SK-MEL-5 (cell line): ENCODE data around the gene FOXO1. TPM values are rescaled to one million over a fixed set of nuclear protein-coding genes. Genes with fewer than 3 reads are reported as not detected.

Experiments
- DNase-seq: peaks from one replicate; pipeline ENCODE4 v3.0.0-alpha.2; 2016; ENCODE audit warnings: low read depth, low spot score
- in situ Hi-C: cut with HindIII; loops from 2 replicates; pipeline ENCODE4 v1.10.0; 2016; ENCODE audit warnings: low sequenced_read_pairs, high pct_unique_total_duplicates, low pct_unique_long_range_greater_than_20kb
- total RNA-seq: library from RNA; depleted of rRNA; stranded (reverse); fragments of >200 nt; shearing (Covaris generic); gene quantifications from 2 replicates; pipeline ENCODE4 v1.2.3, GENCODE V29; 2014

FOXO1 gene
- total RNA-seq, 1 experiment from 2014 or later: 5.0 TPM

DNA sequence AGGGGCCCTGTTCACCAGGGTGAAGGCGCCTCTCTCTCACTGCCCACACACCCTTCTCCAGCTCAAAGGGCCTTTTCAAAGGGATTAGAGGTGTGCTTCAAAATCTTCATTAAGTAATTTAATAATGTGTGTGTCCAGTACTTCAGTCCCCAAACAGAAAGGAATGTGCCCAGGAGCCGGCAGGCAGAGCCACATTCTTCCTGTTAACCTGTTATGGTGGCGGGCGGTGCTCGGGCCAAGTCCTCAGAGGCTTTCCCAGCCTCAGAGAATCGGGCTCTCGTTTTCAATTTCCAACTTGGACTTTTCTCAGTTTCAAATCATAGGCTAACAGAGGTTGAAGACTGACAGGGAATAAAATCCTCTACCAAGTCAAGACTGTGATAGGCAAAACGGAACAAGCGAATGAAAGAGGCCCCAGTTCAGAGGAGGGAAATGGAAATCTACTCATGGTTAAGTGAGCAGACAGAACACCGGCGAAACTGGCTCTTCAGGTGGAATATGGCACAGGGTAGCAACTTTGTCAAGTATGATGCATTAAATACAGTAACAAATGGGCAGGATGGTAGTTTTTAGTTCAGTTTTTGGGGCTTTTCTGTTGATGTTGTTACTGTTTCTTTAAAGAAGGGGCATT lies 68.6 kb downstream of the FOXO1 start:
- DNase-seq: no peak
- in situ Hi-C loops: no loop called here

DNA sequence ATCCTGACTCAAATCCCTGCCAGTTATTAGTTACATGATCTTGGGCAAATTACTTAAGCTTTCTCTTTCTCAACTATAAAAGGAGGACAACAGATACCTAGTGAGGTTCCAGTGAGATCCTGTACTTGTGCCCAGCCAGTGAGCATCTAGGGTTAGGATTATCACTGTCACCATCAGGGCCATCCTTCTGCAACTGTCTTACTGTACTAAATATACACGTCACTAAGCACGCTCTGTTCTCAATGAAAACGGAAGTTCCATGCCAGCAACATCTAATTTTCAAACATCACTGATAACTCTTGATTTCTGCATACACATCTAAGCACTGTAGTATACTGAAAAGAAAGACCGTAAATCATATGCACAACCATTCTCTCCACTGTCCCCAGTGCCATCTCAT lies 70.0 kb downstream of the FOXO1 start:
- DNase-seq: no peak
- in situ Hi-C loops: no loop called here

DNA sequence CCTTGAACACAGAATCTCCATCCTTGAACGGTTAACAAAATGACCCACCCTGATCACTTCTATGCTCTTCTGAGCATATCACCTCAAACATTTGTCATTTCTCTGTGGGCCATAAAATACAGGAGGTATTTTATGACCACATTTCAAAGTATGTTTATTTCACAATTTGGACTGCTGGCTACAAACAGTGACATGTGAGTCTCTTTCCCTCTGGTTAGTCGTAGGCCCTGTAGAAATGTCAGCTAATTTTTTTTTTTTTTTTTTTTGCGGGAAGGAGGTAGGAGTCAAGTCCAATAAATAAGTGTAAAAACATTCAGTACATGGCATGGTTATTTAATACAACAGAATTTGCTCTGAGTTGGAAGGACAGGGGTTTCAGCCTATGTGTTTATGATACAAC lies 70.7 kb downstream of the FOXO1 start:
- in situ Hi-C loops: no loop called here
- DNase-seq: no peak

DNA sequence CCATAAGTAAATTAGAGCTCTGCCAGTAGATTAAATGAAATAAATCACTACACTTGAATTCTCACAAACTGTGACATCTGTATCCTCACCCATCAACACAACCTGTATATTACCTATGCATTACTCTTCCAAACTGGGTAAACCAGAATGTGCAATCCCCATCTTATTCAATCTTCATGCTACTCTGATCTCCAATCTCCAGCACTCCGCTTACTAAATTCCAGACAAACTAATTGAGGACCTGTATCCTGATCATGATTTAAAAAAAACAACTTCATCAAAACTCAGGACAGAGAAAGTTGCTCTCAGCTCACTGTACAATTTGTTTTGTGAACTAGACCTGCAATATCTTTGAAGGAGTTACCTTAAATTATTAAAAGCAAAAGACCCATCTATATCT lies 74.4 kb downstream of the FOXO1 start:
- in situ Hi-C loops: no loop called here
- DNase-seq: no peak

DNA sequence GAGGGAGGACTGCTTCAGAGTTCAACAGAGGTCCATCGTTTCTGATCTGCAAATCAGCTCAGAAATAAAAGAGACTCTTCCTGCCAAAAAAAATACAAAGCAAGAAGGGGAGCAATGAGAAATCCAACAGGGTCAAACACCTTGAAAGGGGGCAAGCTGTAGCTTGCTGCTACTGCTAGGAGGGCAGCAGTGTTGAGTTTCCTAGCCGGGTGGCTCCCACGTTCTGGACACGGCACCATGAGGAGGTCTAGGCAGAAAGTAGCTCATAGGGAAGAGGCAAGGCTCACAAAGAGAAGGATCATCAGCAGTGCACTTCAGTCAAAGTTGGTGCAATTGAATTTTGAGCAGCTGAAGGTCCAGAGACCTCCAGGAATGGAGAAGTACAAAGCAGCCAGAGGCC lies 75.3 kb downstream of the FOXO1 start:
- no peak for DNase-seq
- in situ Hi-C loops: no loop called here

DNA sequence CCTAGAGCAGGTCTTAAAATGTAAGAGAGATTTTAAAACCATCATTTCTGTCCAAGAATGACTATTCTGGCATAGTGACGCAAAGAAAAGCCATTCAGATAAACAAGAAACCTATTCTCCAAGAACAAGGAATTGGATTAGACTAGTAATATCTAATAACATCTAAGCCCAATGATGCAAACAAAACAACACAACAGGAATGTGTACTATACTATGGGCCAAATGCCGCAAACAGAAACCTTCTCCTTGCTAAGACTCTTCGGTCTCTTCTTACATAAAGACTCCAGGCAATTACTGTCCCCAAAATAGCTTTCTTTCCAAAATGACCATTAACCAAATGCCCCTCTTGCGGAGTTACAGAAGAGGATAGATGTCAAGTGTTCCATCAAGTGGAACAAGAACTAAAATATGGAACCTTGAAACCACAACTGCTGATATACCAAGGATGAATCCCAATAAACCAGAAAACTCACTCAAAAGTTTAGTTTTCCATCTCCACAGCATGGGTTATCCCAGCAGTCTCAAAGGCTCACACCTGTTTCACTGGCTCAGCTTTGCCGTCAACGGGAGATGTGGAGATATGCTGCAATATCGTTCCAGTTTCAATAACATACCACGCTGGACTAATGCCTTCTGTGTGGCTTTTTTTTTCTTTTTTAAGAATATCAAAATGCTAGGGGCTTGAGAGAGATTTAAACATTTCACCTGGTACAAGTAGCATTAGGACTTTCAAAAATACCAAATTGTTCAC lies 76.2 kb downstream of the FOXO1 start:
- DNase-seq: no peak
- in situ Hi-C loops: no loop called here

DNA sequence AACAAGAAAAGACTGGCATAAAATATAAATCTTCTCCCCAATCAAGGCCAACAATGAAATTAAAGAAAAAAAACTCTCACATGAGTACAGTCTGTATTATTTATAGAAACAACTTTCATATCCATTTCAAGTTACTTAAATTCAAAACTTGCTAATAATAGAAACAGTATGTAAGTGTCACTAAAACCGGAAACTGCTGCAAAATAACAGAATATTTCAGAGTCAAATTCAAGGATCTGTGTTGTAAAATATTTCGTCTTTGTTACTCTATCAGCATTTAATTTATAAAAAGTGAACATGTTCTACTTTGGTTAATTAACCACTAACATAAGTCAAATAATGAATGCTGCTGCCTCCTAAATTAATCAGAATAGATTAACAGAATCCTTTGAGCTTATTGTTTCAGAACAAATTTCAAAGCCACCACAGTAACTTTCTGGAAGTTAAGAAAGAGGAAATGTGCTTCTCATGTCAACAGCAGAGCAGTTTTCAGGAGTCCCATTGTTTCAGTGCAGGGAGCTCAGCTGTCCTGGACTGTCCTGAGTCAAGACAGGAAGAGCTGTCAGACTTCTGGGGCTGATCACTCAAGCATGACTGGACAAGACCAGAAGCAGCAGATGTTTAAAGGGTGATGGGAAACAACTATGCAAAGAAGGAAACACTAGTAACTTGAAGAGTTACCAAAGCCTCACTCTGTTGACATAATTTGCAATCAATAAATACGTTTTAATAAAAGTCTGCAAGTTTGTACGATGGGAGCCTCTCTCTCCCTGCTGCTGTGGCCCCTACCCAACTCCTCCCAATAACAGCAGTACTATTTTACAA lies 76.9 kb downstream of the FOXO1 start:
- DNase-seq: peak; percentile 71
- in situ Hi-C loops: no loop called here

DNA sequence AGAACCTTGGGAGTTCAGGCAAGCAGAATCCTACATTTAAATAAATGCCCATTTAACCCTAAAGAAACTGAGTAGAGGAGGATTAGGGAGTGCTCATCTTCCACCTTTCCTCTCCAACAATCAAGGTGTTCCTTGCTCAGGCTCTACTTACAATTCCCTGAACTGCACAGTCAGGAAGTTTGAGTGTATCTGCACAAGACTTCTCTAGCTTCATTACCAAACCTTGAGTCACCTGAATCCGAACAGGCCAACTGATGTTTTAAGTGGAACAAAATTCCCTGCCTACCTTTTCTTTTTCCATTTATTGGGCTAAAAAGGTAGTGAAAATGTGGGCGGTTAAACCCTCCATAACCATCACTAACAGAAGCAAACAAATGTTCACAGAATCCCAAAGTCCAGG lies 78.3 kb downstream of the FOXO1 start:
- in situ Hi-C loops: no loop called here
- no peak for DNase-seq

DNA sequence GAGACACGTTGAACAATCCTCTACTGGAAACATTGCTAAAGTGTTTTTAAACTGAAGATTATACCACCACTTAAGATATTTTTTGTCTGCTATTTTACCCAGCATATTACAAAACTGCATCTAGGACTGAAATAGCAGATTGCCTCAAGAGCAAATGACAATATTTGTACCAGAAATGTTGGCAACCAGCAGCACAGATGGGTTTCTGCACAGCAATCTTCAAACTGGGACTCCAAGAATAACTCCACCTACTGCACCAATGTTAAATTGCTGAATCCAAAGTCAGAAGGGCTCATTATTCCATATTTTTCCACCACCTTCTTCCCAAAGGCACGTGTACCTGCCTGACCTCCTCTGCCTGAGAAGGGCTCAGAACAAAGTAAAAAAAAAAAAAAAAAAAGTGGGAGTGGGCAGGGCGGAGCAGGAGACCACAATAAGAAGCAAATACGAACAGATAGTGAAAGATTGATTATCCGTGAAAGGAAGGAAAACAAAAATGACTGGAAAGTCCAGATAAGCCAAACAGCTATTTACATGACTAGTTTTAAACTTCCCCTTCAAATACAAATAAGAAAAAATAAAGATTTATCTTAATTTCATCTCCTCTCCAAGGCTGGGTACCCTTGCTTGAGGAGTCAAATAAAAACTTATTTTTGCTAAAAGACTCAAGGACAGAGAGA lies 79.4 kb downstream of the FOXO1 start:
- in situ Hi-C loops: no loop called here
- peak; percentile 21 for DNase-seq

DNA sequence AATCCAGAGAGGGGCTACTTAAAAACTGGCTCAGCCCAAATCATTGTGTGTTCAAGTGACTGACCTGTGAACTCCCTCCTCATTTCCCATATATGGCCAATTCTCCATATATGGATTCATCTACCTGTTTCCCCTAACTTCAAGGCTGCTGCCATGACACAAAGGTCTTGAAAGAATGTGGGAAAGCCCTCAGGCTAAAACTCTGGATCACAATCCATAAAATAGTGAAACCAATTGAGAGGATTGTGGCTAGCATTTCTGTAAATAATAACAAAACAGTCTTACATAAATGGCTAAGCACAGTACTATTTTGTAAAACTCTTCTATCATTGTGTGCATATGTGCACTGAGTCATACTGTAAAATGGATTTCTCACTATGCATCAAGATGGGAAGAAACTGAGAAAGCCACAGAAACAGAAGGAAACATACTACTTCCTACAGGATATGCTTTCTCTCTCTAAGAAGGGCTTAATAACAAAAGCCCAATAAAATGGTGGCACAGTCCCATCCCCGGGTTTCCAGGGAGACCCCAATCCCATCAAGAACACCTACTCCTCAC lies 80.5 kb downstream of the FOXO1 start:
- DNase-seq: peak; percentile 21
- in situ Hi-C loops: no loop called here

DNA sequence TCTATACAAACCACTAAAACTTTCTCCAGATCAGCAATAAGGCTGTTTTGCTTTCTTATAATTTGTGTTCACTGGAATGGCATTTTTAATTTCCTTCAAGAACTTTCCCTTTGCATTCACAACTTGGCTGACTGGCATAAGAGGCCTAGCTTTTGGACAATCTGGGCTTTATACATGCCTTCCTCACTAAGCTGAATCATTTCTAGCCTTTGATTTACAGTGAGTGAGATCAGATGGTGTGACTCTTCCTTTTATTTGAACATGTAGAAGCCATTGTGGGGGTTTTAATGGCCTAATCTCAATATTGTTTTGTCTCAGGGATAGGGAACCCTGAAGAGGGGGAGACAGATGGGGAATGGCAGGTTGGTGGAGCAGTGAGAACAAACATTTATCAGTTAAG lies 82.7 kb downstream of the FOXO1 start:
- in situ Hi-C loops: no loop called here
- no peak for DNase-seq

DNA sequence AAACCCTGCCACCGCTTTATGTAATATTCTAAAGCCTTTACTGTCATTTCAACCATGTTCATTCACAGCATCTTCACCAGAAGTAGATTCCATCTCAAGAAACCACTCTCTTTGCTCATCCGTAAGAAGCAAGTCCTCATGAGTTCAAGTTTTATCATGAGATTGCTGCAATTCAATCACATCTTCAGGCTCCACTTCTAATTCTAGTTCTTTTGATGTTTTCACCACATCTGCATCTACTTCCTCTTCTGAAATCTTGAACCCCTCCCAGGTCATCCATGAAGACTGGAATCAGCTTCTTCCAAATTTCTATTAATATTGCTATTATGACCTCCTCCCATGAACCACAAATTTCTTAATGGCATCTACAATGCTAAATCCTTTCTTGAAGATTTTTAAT lies 83.9 kb downstream of the FOXO1 start:
- DNase-seq: no peak
- in situ Hi-C loops: no loop called here

DNA sequence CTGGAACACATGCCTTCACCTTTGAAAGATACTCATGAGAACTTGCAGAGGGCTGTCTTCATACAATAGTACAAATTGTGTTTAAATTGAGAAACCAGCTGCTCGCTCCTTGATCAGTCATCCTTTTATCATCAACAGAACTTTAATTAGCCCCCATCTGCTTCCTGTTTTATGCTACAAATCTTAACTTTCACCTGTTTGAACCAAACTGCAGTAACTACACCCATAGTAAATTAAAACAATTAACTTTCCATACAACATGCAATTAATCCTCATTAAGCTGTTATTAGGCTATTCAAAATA lies 85.2 kb downstream of the FOXO1 start:
- no peak for DNase-seq
- in situ Hi-C loops: no loop called here

DNA sequence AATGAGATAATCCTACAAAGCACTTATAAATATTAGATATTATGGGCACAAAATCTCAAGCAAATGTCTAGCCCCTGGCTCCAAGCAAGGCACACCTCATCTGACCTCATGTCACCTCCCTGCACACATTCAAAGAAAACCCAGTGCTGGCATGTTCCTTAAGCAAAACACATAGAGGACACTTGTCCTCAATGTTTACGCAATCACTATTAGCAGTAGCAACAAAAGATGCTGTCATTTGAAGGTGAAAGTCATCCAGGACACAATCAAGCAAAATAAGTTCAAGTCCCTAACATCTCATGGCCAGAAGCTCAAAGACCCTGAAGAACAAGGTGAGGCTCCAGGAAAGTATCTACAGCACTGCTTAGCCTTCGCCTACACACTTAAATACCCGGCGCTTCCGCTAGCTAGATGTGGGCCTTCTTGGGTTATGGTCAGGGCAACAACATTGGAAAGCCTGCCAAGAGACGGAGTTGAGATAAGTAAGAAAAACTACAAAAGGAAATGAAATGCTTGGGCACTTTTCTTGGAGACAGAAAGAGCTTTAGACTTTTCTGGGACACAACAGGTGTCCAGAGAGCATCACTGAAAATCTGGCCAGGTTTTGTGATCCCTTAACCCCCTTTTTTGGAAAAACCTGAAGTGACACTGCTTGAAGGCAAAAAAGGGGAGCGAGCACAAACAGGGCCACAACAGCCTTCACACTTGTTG lies 85.7 kb downstream of the FOXO1 start:
- in situ Hi-C loops: no loop called here
- no peak for DNase-seq

DNA sequence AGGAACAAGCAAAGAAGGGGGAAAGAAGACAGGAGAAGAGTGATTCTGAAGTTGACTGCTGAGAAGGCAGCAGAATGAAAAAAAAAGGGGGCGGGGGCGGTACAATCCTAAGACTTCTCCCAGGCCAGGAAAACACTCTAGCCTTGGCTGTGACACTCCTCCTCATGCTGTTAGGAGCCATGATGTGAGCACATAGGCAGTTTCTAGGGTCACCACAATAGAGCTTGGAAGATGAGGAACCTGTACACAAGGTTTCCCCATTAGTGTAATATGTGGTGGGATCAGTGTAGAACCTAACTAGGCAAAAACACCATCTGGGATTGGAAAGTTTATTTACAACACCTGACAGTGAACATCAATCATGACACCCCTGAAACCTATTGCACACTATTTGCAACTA lies 86.9 kb downstream of the FOXO1 start:
- no peak for DNase-seq
- in situ Hi-C loops: no loop called here

DNA sequence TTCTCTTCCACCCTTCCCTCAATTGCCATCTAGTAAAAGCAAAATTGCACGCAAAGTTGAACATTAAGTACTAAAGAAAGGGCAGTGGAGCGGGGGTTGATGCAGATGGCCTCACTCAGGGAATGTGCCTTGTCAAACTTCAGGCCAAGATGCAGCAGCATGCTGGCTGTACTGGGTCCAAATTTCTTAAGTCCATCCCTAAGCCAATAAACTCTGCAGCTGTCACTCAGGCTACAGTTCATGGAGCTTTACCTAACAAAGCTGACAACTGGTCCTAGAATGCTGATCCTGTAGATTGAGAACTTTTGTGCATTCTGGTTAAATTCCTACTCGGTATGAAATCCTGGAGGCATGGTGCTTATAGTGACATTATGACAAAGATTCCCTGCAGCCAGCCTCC lies 88.4 kb downstream of the FOXO1 start:
- in situ Hi-C loops: no loop called here
- no peak for DNase-seq

DNA sequence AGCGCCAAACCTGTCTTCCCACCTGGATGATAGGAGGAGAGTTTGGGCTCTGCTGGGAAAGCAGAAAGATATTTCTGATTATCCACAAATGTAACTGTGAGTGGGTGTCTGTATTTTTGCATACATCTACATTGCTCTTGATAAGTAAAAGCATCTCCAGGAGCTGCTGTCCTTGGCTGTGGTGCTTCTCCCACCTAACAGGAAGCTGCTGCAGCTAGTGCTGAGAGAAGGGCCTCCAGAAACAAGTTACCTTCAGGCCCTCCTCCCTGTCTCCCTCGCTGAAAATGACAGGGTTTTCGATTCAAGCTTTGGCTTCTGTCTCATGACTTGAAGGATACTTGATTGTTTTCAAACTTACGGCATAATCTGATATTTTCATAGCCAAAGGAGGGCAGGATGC lies 90.1 kb downstream of the FOXO1 start:
- DNase-seq: no peak
- in situ Hi-C loops: no loop called here

DNA sequence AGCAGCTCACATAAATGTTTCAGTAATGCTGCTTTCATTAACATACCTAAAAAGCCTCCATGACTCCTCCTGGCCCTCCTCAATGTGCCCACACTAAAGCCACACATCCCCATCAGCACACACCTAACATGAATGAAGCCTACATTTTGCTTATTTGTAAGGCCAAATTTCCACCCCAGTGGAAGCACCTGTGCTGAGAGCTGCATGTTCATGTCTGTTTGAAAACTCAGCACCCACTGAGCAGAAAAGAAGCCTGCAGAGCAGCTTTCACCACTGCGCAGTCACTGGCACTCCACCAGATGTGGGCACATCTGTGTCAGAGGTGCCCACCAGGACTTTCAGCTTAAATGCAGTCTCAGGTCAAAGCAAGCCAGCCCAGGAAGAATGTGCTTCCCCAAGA lies 93.5 kb downstream of the FOXO1 start:
- no peak for DNase-seq
- in situ Hi-C loops: no loop called here
